ENCODE data around the gene CPTP.

The CPTP gene

GRCh38 chr1:1336931-1337792 is 12.6 kb downstream of the CPTP start:
- no peak for DNase-seq

DNA sequence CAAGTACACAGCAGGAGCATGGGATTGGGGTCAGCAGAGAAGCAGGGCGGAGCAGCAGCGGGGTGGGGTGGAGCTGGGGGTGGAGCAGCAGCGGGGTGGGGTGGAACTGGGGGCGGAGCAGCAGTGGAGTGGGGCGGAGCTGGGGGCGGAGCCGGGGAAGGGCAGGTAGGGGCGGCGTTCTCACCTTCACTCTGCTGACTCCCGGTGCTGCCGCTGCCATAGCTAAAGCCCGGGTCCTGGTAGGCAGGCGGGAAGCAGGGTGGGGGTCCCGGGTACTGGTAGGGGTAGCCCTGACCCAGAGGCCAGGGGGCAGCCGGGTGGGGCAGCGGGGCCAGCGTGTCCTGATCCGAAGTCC is 13.2 kb downstream of the CPTP start:
- no peak for DNase-seq

- DNase-seq = no peak
These were observed 13.7 kb downstream of the CPTP start for GRCh38 chr1:1338278-1338677.

DNA sequence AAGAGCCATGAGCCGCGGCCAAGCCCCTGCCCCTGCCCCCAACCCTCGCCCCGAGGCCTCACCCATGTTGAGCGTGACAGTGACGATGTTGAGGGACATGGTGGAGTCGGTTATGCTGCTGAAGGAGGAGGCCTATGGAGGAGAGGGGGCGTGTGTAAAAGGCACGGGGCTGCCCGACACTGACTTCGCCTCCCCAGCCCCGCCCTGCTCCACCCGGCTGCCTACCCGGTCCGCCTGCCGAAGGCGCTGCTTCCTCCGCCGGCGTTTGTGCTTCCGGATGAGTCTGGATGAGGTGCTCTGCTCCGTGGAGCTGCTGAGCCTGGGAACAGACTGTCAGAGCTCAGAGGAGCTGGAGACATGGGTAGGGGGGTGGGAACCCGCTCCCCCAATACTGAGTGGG is 15.6 kb downstream of the CPTP start:
- DNase-seq = no peak

DNA sequence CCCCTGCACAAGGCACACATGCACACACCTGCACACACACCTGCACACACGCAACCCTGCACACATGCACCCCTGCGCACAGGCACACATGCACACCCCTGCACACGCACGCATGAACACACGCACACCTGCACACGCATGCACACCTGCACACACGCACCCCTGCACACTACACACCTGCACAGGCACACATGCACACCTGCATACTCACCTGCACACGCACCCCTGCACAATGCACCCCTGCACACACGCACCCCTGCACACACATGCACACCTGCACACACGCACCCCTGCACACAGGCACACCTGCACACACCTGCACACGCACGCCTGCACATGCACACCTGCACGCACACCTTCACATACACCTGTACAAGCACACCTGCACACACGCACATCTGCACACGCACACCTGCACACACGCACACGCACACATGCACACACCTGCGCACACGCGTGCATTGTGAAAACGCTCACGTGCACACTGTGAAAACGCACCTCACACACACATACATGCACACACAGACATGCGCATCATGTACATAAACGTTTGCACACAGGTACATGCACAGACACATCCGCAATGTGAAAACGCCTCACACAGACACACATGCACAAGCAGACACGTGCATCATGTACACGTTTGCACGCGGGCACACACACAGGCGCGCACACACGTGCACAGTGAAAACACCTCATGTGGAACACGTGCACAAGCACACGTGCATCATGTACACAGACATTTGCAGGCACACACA is 16.4 kb downstream of the CPTP start:
- no peak for DNase-seq

GRCh38 chr1:1341549-1342021 is 17.0 kb downstream of the CPTP start:
- no peak for DNase-seq

DNA sequence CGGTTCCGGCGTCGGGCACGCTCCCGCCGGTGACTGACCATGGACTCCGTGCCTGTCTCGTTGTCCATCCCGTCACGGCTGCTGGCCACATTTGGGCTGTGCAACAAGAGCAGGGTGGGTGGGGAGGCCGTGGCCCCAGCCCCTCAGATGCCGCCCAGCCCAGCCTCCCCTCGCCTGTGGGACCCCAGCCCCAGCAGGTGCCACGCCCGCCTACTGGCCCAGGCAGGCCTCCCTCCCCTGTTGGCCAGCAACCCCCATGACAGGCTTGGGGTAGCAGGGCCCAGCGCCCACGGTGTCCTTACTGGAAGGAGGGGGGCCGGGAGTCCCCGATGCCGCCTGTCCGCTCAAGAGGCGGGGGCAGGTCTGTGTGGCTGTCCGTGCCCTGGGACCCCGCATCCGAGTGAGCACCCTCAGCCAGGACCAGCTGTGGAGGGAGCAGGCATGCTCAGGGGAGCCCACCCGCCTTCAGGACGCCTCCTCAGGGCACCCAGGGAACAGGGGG is 17.5 kb downstream of the CPTP start:
- DNase-seq = no peak

GRCh38 chr1:1342584-1343115 is 18.0 kb downstream of the CPTP start:
- DNase-seq = no peak

DNA sequence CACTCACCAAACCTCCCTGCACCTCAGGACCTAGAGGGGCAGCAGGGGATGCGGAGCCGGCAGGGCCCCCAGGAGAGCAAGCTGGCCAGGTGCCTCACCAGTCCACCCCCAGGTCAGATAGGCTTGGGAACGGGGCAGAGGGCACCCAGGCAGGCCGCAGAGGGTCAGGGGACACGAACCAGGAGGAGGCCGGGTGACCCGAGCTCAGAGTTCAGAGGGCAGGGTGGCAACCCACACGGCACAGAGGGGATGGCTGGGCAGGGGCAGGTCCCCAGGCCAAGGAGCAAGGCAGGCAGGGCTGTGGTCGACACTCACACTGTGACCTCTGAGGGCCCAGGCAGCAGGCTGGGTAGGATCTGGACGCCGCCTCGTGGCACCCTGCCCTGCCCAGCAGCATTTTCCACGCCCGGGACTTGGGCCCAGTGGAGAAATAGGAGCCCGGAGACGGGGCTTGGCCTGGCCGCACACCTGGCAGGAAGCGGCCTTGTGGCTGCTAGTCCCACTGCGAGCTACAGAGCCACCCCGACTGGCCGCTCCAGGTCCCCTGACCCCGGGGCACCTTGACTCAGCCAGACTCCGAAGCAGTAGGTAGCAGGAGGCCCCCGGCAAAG is 19.3 kb downstream of the CPTP start:
- no peak for DNase-seq

GRCh38 chr1:1344655-1345361 is 20.2 kb downstream of the CPTP start:
- DNase-seq = no peak

DNA sequence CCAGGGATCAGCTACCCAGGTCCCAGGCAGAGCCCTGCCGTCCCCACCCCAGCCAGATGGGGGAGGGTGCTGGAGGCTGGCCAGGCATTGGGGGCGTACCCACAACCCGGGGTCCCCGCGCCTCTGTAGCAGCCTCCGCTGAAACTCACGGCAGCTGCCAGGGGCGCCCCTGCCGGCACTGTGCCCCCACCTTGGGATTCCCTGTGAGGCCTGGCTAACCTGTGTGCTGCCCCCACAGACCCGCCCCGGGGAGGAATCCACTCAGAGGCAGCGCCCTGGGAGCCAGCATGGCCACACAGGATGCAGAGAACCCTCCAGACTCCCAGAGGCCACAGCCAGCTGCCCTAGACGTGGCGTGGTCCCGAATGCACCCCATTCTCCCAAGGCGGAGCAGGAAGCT is 20.8 kb downstream of the CPTP start:
- DNase-seq = no peak

GRCh38 chr1:1345860-1346500 is 21.4 kb downstream of the CPTP start:
- no peak for DNase-seq

- no peak for DNase-seq
These were observed 21.9 kb downstream of the CPTP start for GRCh38 chr1:1346501-1346890.

- DNase-seq = no peak
These were observed 22.5 kb downstream of the CPTP start for GRCh38 chr1:1347026-1347595.

GRCh38 chr1:1347663-1348419 is 23.2 kb downstream of the CPTP start:
- DNase-seq = no peak

DNA sequence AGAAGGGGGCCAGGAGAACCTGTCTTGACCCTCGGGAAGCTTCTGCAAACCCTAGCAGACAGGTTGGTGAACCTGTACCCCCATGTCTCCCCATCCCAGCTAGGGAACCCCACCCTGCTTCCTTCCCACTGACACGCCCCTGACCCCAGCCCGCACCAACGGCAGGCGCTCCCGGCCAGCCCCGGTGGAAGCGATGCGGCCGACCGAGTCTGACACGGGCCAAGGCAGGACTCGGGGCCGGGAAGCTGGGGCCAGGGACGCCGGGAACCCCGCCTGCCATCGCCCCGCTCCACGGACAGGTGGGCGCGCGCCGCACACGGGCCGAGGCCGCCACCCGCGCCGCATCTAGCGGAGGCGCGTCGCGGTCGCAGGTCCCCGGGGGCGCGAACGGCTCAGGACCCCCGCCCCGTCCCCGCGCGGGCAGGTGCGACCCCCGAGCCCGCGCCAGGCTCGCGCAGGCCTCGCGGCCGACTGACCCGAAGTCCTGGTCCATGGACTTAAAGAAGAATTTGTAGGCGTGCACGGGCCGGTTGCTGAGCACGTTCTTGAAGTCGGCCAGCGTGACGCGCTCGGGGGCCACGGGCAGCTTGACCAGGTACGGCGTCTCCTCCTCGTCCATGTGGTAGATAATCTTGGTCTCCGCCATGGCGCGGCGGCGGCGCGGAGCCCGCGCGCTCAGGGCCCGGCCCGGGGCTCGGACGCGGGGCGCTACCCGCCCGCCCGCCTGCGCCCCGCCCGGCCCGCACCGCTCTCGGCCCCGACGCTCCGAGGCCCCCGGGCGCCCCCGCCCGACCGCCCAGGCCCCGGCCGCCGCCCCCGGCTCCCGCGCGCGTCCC is 24.0 kb downstream of the CPTP start:
- DNase-seq = no peak

DNA sequence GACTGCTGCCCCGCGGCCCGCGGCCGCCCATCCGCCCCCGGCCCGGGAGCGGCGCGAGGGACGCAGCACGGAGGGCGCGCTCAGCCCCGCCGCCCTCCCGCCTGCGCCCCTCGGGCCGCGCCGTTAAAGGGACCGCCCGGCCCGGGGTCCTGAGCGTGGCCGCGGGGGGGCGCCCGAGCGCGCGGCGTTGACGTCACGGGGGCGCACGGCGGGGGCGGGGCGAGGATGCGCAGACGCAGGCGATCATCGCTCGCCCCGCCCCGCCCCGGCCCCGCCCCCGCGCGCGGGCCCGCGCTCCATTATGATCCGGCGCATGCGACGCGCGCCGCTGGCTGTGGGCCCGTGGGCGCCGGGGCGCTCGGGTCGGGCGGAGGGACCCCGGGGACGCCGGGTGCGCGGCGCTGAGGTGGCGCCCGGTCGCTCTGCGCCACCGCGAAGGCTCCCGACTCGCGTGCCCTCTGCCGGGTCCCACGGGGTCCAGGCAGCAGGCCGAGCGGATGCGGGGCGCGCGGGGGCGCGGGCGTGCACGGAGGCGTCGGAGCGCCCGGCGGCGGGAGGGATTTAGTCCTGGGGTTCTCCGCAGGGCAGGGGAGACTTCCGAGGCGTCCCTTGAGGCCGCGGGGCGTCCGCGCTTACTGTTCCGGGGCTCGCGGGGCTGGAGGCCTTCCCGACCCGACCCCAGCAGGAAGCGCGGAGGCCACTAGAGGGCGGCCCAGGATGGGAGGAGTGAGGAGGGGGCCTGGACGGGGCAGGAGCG is 24.8 kb downstream of the CPTP start, which contains the start of gene DVL1:
TSS of gene DVL1 (minus strand) at position 163 of the 757 bp plus-strand sequence. CDS start 353 bp downstream, outside the sequence.
- DNase-seq = peak; percentile 59 to 77 (median 64)

GRCh38 chr1:1351511-1352427 is 27.2 kb downstream of the CPTP start:
- DNase-seq = no peak
